Naive thymus-derived CD8-positive, alpha-beta T cell (primary cell): ENCODE results near the gene NSMCE4A. TPM values are rescaled to one million over a fixed set of nuclear protein-coding genes. Genes with fewer than 3 reads are reported as not detected.
"Not testable (repeated sequence)": the region's sequence is repeated elsewhere in the genome, so short reads cannot be mapped to it uniquely, and the experiment has no call there.

ENCODE experiments used
- ATAC-seq, 2 donors: fragments of 150-1000 bp; cut with Tn5 transposase in 1 of 2; sonication (Bioruptor Pico), chemical (Tn5 transposase) in 1 of 2; 1 replicate in 1 of 2; 2 replicates in 1 of 2; pipeline ENCODE4 v1.10.0; 2021; ENCODE audit warnings: mild to moderate bottlenecking in 2 of 2, moderate library complexity in 2 of 2
- POLR2A ChIA-PET: fragments of 350-600 bp; sonication (Branson Sonifier 250); formaldehyde crosslinking; loops from one replicate; lab custom pipeline; 2021; ENCODE audit warnings: antibody characterized with exemption; lab: Charles Lee
- DNase-seq, 10 donors: peaks; one replicate each; pipeline versions ENCODE4 v3.0.0 to v3.0.0-alpha.2; 2020 to 2022
- H3K27ac Mint-ChIP-seq, 10 donors: one replicate each; pipeline ENCODE4 v1.8.0; 2020 to 2022; ENCODE audit warnings: mild to moderate bottlenecking in 10 of 10, mixed read lengths in 10 of 10, moderate library complexity in 4 of 10, inconsistent platforms in 1 of 10
- H3K27me3 Mint-ChIP-seq, 5 donors: one replicate each; pipeline ENCODE4 v1.8.0; 2021 to 2022; ENCODE audit warnings: mixed read lengths in 5 of 5
- H3K36me3 Mint-ChIP-seq, 3 donors: one replicate each; pipeline ENCODE4 v1.8.0; 2020 to 2022; ENCODE audit warnings: mixed read lengths in 3 of 3, mild to moderate bottlenecking in 2 of 3, inconsistent platforms in 1 of 3
- H3K4me1 Mint-ChIP-seq, 4 donors: one replicate each; pipeline ENCODE4 v1.8.0; 2021 to 2022; ENCODE audit warnings: mixed read lengths in 4 of 4
- H3K4me3 Mint-ChIP-seq, 10 donors: one replicate each; pipeline ENCODE4 v1.8.0; 2020 to 2022; ENCODE audit warnings: mild to moderate bottlenecking in 10 of 10, mixed read lengths in 10 of 10, moderate library complexity in 6 of 10, inconsistent platforms in 1 of 10
- H3K9me3 Mint-ChIP-seq, 9 donors: one replicate each; pipeline ENCODE4 v1.8.0; 2020 to 2022; ENCODE audit warnings: mixed read lengths in 9 of 9, mild to moderate bottlenecking in 3 of 9, inconsistent platforms in 1 of 9, moderate library complexity in 1 of 9
- polyA plus RNA-seq, 3 donors: library from polyadenylated mRNA; unstranded; fragments of 300-500 nt; fragmentation: Illumina TruSeq; gene quantifications; one replicate each; pipeline ENCODE4 v1.2.3, GENCODE V29; 2021
- total RNA-seq, 8 experiments: library from RNA in 2 of 8; stranded (reverse) in 2 of 8; gene quantifications; one replicate each; pipeline ENCODE4 v1.2.3 and lab custom pipeline; 2021 to 2026

NSMCE4A gene
- total RNA-seq (10 to 100 TPM; 89.4 to 94.0 TPM), polyA plus RNA-seq (10 to 100 TPM; 43.5 to 49.8 (median 46.7) TPM), total RNA-seq (lab: John Stamatoyannopoulos, UW) (41.7 to 97.3 (median 75.2) reads per million in 6 experiments)

- POLR2A ChIA-PET: interaction anchor here (0.7 to 3.0 kb wide), 3 partner anchors 10 to 47 kb away, joined by 3 to 26 read pairs (median 4); partner anchors contain the start of gene ATE1
- peak within 1 kb of the TSS; percentile 51 to 89 (median 82) for H3K4me3 Mint-ChIP-seq
- ATAC-seq: peak; percentile 88
- peak within 1 kb of the TSS in 9 of 10 donors; percentile 4 to 74 (median 48) for H3K27ac Mint-ChIP-seq
- peaks cover 0 to 30% (median 0%) of the 10 kb centered on the region in 3 donors for H3K36me3 Mint-ChIP-seq
- no peaks in the 10 kb centered on the region for H3K27me3 Mint-ChIP-seq
- peaks cover 11 to 34% (median 28%) of the 10 kb centered on the region in 4 donors for H3K4me1 Mint-ChIP-seq
- no peaks in the 10 kb centered on the region for H3K9me3 Mint-ChIP-seq
- peak; percentile 38 to 74 (median 62) for DNase-seq
Measured at GRCh38 chr10:121974535-121975294, at the start of gene NSMCE4A. TSS of gene NSMCE4A (minus strand) at chr10:121975217. CDS start at chr10:121975165, 52 bp downstream.

GRCh38 chr10:122023257-122023656 is 48.2 kb upstream of the NSMCE4A start:
- H3K27ac Mint-ChIP-seq, H3K36me3 Mint-ChIP-seq, ATAC-seq, POLR2A ChIA-PET, H3K27me3 Mint-ChIP-seq, H3K4me3 Mint-ChIP-seq, H3K4me1 Mint-ChIP-seq, H3K9me3 Mint-ChIP-seq, DNase-seq: not testable (repeated sequence)

GRCh38 chr10:122022276-122022675 is 47.3 kb upstream of the NSMCE4A start:
- Mint-ChIP-seq H3K4me1 (no peaks in the 10 kb centered on the region), H3K9me3 (no peaks in the 10 kb centered on the region), H3K27me3 (peaks cover 0 to 3% (median 1%) of the 10 kb centered on the region in 5 donors), H3K4me3 (no peak overlapping the region), H3K36me3 (no peaks in the 10 kb centered on the region), H3K27ac (no peak overlapping the region)
- POLR2A ChIA-PET: no interaction called here
- ATAC-seq (no peak), DNase-seq (no peak)

- no peak overlapping the region for H3K4me3 Mint-ChIP-seq
- POLR2A ChIA-PET: no interaction called here
- ATAC-seq: no peak
- H3K27ac Mint-ChIP-seq: peak overlapping the region in 1 of 10 donors; percentile 7
- H3K9me3 Mint-ChIP-seq: no peaks in the 10 kb centered on the region
- no peaks in the 10 kb centered on the region for H3K4me1 Mint-ChIP-seq
- peaks cover 0 to 3% (median 1%) of the 10 kb centered on the region in 5 donors for H3K27me3 Mint-ChIP-seq
- H3K36me3 Mint-ChIP-seq: no peaks in the 10 kb centered on the region
- no peak for DNase-seq
Measured at GRCh38 chr10:122021828-122022227, 46.8 kb upstream of the NSMCE4A start.

- peaks cover 0 to 3% (median 1%) of the 10 kb centered on the region in 5 donors for H3K27me3 Mint-ChIP-seq
- H3K4me1 Mint-ChIP-seq: no peaks in the 10 kb centered on the region
- ATAC-seq (no peak), DNase-seq (no peak)
- no peaks in the 10 kb centered on the region for H3K36me3 Mint-ChIP-seq
- H3K27ac Mint-ChIP-seq: no peak overlapping the region
- no peak overlapping the region for H3K4me3 Mint-ChIP-seq
- POLR2A ChIA-PET: no interaction called here
- no peaks in the 10 kb centered on the region for H3K9me3 Mint-ChIP-seq
Measured at GRCh38 chr10:122021379-122021778, 46.4 kb upstream of the NSMCE4A start.

- H3K4me1 Mint-ChIP-seq: no peaks in the 10 kb centered on the region
Measured at GRCh38 chr10:122020226-122020625, 45.2 kb upstream of the NSMCE4A start.

GRCh38 chr10:122019414-122019975 is 44.5 kb upstream of the NSMCE4A start:
- DNase-seq: no peak
- Mint-ChIP-seq H3K4me3 (no peak overlapping the region), H3K27me3 (peaks cover 0 to 5% (median 3%) of the 10 kb centered on the region in 5 donors), H3K4me1 (no peaks in the 10 kb centered on the region), H3K27ac (no peak overlapping the region), H3K9me3 (no peaks in the 10 kb centered on the region), H3K36me3 (no peaks in the 10 kb centered on the region)
- POLR2A ChIA-PET: no interaction called here
- ATAC-seq: no peak

More at GRCh38 chr10:122020226-122020625, 45.2 kb upstream of the NSMCE4A start:
- no peaks in the 10 kb centered on the region for H3K9me3 Mint-ChIP-seq
- no peak overlapping the region for H3K4me3 Mint-ChIP-seq
- DNase-seq (no peak), ATAC-seq (no peak)
- H3K36me3 Mint-ChIP-seq: no peaks in the 10 kb centered on the region
- POLR2A ChIA-PET: no interaction called here
- H3K27me3 Mint-ChIP-seq: peaks cover 0 to 3% (median 1%) of the 10 kb centered on the region in 5 donors
- no peak overlapping the region for H3K27ac Mint-ChIP-seq

GRCh38 chr10:122018951-122019413 is 44.0 kb upstream of the NSMCE4A start:
- Mint-ChIP-seq H3K4me1 (no peaks in the 10 kb centered on the region), H3K4me3 (no peak overlapping the region), H3K27ac (no peak overlapping the region), H3K36me3 (no peaks in the 10 kb centered on the region), H3K9me3 (no peaks in the 10 kb centered on the region), H3K27me3 (peaks cover 0 to 6% (median 3%) of the 10 kb centered on the region in 5 donors)
- POLR2A ChIA-PET: no interaction called here
- DNase-seq (no peak), ATAC-seq (no peak)

GRCh38 chr10:122018491-122018890 is 43.5 kb upstream of the NSMCE4A start:
- no peak for ATAC-seq
- Mint-ChIP-seq H3K36me3 (no peaks in the 10 kb centered on the region), H3K4me3 (no peak overlapping the region), H3K9me3 (no peaks in the 10 kb centered on the region), H3K4me1 (no peaks in the 10 kb centered on the region), H3K27me3 (peaks cover 0 to 6% (median 3%) of the 10 kb centered on the region in 5 donors), H3K27ac (no peak overlapping the region)
- POLR2A ChIA-PET: no interaction called here
- no peak for DNase-seq

- H3K4me3 Mint-ChIP-seq, H3K27ac Mint-ChIP-seq, H3K27me3 Mint-ChIP-seq, H3K4me1 Mint-ChIP-seq, H3K36me3 Mint-ChIP-seq, POLR2A ChIA-PET, H3K9me3 Mint-ChIP-seq, ATAC-seq, DNase-seq: not testable (repeated sequence)
Measured at GRCh38 chr10:122017926-122018325, 42.9 kb upstream of the NSMCE4A start.

- Mint-ChIP-seq H3K4me3 (no peak overlapping the region), H3K4me1 (no peaks in the 10 kb centered on the region), H3K9me3 (no peaks in the 10 kb centered on the region), H3K27ac (peak overlapping the region in 1 of 10 donors; percentile 1), H3K36me3 (peaks cover 0 to 3% (median 0%) of the 10 kb centered on the region in 3 donors), H3K27me3 (peaks cover 6 to 22% (median 19%) of the 10 kb centered on the region in 5 donors)
- POLR2A ChIA-PET: no interaction called here
- DNase-seq (no peak), ATAC-seq (no peak)
Measured at GRCh38 chr10:122014652-122015248, 39.7 kb upstream of the NSMCE4A start.

GRCh38 chr10:122013311-122013780 is 38.3 kb upstream of the NSMCE4A start:
- peak overlapping the region in 1 of 10 donors; percentile 49 for H3K27ac Mint-ChIP-seq
- DNase-seq (no peak), ATAC-seq (no peak)
- POLR2A ChIA-PET: no interaction called here
- H3K9me3 Mint-ChIP-seq: no peaks in the 10 kb centered on the region
- peaks cover 6 to 23% (median 19%) of the 10 kb centered on the region in 5 donors for H3K27me3 Mint-ChIP-seq
- no peak overlapping the region for H3K4me3 Mint-ChIP-seq
- H3K36me3 Mint-ChIP-seq: peaks cover 0 to 3% (median 0%) of the 10 kb centered on the region in 3 donors
- no peaks in the 10 kb centered on the region for H3K4me1 Mint-ChIP-seq
